ENCODE data around the gene SNTA1.
"Not testable (repeated sequence)": the region's sequence is repeated elsewhere in the genome, so short reads cannot be mapped to it uniquely, and the experiment has no call there.

The SNTA1 gene

GRCh38 chr20:33423875-33424274, 19.7 kb downstream of the SNTA1 start:
- DNase-seq: not testable (repeated sequence)

- no peak for DNase-seq
Observed at GRCh38 chr20:33423141-33423834, 20.3 kb downstream of the SNTA1 start.

GRCh38 chr20:33419140-33419974, 24.2 kb downstream of the SNTA1 start:
- no peak for DNase-seq

- no peak for DNase-seq
Observed at GRCh38 chr20:33418033-33418432, 25.5 kb downstream of the SNTA1 start.

GRCh38 chr20:33415948-33416347, 27.6 kb downstream of the SNTA1 start:
- no peak for DNase-seq

- no peak for DNase-seq
Observed at GRCh38 chr20:33412484-33412838, 31.1 kb downstream of the SNTA1 start.

- DNase-seq: no peak
Observed at GRCh38 chr20:33411711-33412483, 31.7 kb downstream of the SNTA1 start.

GRCh38 chr20:33411242-33411641, 32.3 kb downstream of the SNTA1 start:
- DNase-seq: no peak

GRCh38 chr20:33410081-33410742, 33.4 kb downstream of the SNTA1 start:
- no peak for DNase-seq

GRCh38 chr20:33408716-33409654, 34.6 kb downstream of the SNTA1 start:
- DNase-seq: no peak

GRCh38 chr20:33408313-33408712, 35.2 kb downstream of the SNTA1 start:
- no peak for DNase-seq

- DNase-seq: no peak
Observed at GRCh38 chr20:33407796-33408195, 35.8 kb downstream of the SNTA1 start.

GRCh38 chr20:33407251-33407650, 36.3 kb downstream of the SNTA1 start:
- DNase-seq: no peak

GRCh38 chr20:33404281-33404680, 39.3 kb downstream of the SNTA1 start:
- no peak for DNase-seq

- no peak for DNase-seq
Observed at GRCh38 chr20:33401921-33402369, 41.6 kb downstream of the SNTA1 start.

- DNase-seq: peak; percentile 81
Observed at GRCh38 chr20:33401184-33401920, 42.2 kb downstream of the SNTA1 start, which contains the start of gene CDK5RAP1. TSS of gene CDK5RAP1 (minus strand) at chr20:33401519. CDS start at chr20:33397064, 4,455 bp downstream.

- DNase-seq: no peak
Observed at GRCh38 chr20:33400812-33401183, 42.8 kb downstream of the SNTA1 start.

- no peak for DNase-seq
Observed at GRCh38 chr20:33399924-33400323, 43.6 kb downstream of the SNTA1 start.

GRCh38 chr20:33394718-33395117, 48.8 kb downstream of the SNTA1 start:
- no peak for DNase-seq

- DNase-seq: no peak
Observed at GRCh38 chr20:33393609-33394008, 50.0 kb downstream of the SNTA1 start.
